TTC549 (cell line): ENCODE data around the gene HEATR5B.
"Not testable (repeated sequence)": the region's sequence is repeated elsewhere in the genome, so short reads cannot be mapped to it uniquely, and the experiment has no call there.

Source experiments
- FAIRE-seq: peaks from 2 replicates; lab custom pipeline; 2012; peaks lifted over from hg19 to GRCh38; lab: Jason Lieb, UNC

The HEATR5B gene

GRCh38 chr2:36931688-36932087 is 152.5 kb downstream of the HEATR5B start:
- not testable (repeated sequence) for FAIRE-seq
